GM12878 (cell line): ENCODE measurements around the gene OSBPL5. TPM values are rescaled to one million over a fixed set of nuclear protein-coding genes. Genes with fewer than 3 reads are reported as not detected.

Experiments used
- CEBPB ChIP-seq, 2 experiments: fragments of 150-350 bp in 1 of 2; IDR thresholded peaks; 2 replicates each; pipeline ENCODE4 v1.6.1; 2012 to 2014; ENCODE audit warnings: low read depth in 2 of 2, low read length in 2 of 2, borderline replicate concordance in 1 of 2, inconsistent platforms in 1 of 2
- MYB ChIP-seq: fragments of 150-350 bp; IDR thresholded peaks from 2 replicates; pipeline ENCODE4 v1.6.1; 2014; ENCODE audit warnings: mild to moderate bottlenecking, low read depth, low read length, borderline replicate concordance
- POU2F2 ChIP-seq: IDR thresholded peaks from 3 replicates; pipeline ENCODE4 v1.6.1; 2011; ENCODE audit warnings: low read depth, mild to moderate bottlenecking, low read length, borderline replicate concordance
- ZBTB4 ChIP-seq: fragments of 450-650 bp; formaldehyde crosslinking; IDR thresholded peaks from 2 replicates; pipeline ENCODE4 v1.4.0; 2022; ENCODE audit warnings: mild to moderate bottlenecking, moderate library complexity
- ZNF207 ChIP-seq: fragments of 450-650 bp; IDR thresholded peaks from 2 replicates; pipeline ENCODE4 v1.6.1; 2014; ENCODE audit warnings: antibody characterized with exemption, mild to moderate bottlenecking, borderline replicate concordance
- polyA plus RNA-seq, 11 experiments: library from polyadenylated mRNA; depleted of rRNA in 4 of 11; unstranded in 6 of 11; stranded (reverse) in 5 of 11; fragments of >200 nt; fragmentation: Nextera tagmentation in 4 of 11; fragmentation: Illumina TruSeq in 1 of 11; extraction: Ambion mirVana in 4 of 11; extraction: Trizol in 1 of 11; gene quantifications; 1 replicate in 1 of 11; 2 replicates in 10 of 11; pipeline versions ENCODE4 v1.2.1 to v1.2.3, GENCODE V29; 2011 to 2016; ENCODE audit warnings: inconsistent platforms in 2 of 11, missing spikeins in 2 of 11, low read depth in 1 of 11
- total RNA-seq, 4 experiments: library from RNA; depleted of rRNA in 3 of 4; stranded (reverse); fragments of >200 nt in 3 of 4; fragmentation: Illumina TruSeq in 1 of 4; extraction: Trizol in 1 of 4; gene quantifications; 2 replicates each; pipeline versions ENCODE4 v1.2.1 to v1.2.3, GENCODE V29; 2013 to 2021
- TF ChIP-seq, protein P1 (sequence below): IDR thresholded peaks from 2 replicates; pipeline ENCODE4 v1.6.1; 2011; ENCODE audit warnings: borderline replicate concordance, low read depth, mild to moderate bottlenecking, moderate library complexity, low read length; ENCODE audit not compliant: insufficient read depth, poor library complexity, severe bottlenecking
- TF ChIP-seq, protein P2 (sequence below): IDR thresholded peaks from 2 replicates; pipeline ENCODE4 v1.6.1; 2012; ENCODE audit warnings: improper control_type of control experiment, low read depth, low read length; ENCODE audit not compliant: insufficient replicate concordance

OSBPL5 gene
- total and polyA plus RNA-seq, 10 of the 15 experiments (the other 5 are each of a cell fraction or from before 2014, with no cell fraction given), result not detected

- TF ChIP-seq, protein P1, sequence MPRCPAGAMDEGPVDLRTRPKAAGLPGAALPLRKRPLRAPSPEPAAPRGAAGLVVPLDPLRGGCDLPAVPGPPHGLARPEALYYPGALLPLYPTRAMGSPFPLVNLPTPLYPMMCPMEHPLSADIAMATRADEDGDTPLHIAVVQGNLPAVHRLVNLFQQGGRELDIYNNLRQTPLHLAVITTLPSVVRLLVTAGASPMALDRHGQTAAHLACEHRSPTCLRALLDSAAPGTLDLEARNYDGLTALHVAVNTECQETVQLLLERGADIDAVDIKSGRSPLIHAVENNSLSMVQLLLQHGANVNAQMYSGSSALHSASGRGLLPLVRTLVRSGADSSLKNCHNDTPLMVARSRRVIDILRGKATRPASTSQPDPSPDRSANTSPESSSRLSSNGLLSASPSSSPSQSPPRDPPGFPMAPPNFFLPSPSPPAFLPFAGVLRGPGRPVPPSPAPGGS, result no peak
- TF ChIP-seq POU2F2, result no peak
- no peak for TF ChIP-seq ZBTB4 (CRISPR knock-in tag)
- TF ChIP-seq CEBPB (IDR thresholded peaks at IDR 0.05; ENCODE audit: borderline replicate concordance in 1 of 2, low read depth in 2 of 2, low read length in 2 of 2), result no peak
- no peak for TF ChIP-seq ZNF207
- TF ChIP-seq MYB, result no peak
- TF ChIP-seq, protein P2, sequence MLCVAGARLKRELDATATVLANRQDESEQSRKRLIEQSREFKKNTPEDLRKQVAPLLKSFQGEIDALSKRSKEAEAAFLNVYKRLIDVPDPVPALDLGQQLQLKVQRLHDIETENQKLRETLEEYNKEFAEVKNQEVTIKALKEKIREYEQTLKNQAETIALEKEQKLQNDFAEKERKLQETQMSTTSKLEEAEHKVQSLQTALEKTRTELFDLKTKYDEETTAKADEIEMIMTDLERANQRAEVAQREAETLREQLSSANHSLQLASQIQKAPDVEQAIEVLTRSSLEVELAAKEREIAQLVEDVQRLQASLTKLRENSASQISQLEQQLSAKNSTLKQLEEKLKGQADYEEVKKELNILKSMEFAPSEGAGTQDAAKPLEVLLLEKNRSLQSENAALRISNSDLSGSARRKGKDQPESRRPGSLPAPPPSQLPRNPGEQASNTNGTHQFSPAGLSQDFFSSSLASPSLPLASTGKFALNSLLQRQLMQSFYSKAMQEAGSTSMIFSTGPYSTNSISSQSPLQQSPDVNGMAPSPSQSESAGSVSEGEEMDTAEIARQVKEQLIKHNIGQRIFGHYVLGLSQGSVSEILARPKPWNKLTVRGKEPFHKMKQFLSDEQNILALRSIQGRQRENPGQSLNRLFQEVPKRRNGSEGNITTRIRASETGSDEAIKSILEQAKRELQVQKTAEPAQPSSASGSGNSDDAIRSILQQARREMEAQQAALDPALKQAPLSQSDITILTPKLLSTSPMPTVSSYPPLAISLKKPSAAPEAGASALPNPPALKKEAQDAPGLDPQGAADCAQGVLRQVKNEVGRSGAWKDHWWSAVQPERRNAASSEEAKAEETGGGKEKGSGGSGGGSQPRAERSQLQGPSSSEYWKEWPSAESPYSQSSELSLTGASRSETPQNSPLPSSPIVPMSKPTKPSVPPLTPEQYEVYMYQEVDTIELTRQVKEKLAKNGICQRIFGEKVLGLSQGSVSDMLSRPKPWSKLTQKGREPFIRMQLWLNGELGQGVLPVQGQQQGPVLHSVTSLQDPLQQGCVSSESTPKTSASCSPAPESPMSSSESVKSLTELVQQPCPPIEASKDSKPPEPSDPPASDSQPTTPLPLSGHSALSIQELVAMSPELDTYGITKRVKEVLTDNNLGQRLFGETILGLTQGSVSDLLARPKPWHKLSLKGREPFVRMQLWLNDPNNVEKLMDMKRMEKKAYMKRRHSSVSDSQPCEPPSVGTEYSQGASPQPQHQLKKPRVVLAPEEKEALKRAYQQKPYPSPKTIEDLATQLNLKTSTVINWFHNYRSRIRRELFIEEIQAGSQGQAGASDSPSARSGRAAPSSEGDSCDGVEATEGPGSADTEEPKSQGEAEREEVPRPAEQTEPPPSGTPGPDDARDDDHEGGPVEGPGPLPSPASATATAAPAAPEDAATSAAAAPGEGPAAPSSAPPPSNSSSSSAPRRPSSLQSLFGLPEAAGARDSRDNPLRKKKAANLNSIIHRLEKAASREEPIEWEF, result no peak
Observed at GRCh38 chr11:3206156-3206921, 41.2 kb upstream of the OSBPL5 start (continued).
